Calu3 (cell line): ENCODE data around the gene UFSP2. TPM values are rescaled to one million over a fixed set of nuclear protein-coding genes. Genes with fewer than 3 reads are reported as not detected.

ENCODE experiments used
- BruUV-seq: library from RNA; stranded (reverse); fragments of 400-500 nt; replicated peaks from 2 replicates; lab custom pipeline; 2021; lab: Mats Ljungman, UMichigan
- CTCF ChIA-PET: fragments of 300-600 bp; sonication (Branson Sonifier 250); formaldehyde crosslinking; loops from one replicate; lab custom pipeline; 2022; ENCODE audit warnings: antibody characterized with exemption; lab: Charles Lee
- DNase-seq: peaks from one replicate; pipeline ENCODE4 v3.0.0; 2022
- H3K27ac Mint-ChIP-seq: one replicate; pipeline ENCODE4 v1.8.0; 2022; ENCODE audit warnings: mixed read lengths; ENCODE audit not compliant: unreplicated experiment
- H3K27me3 Mint-ChIP-seq: one replicate; pipeline ENCODE4 v1.8.0; 2022; ENCODE audit warnings: mixed read lengths; ENCODE audit not compliant: unreplicated experiment
- H3K36me3 Mint-ChIP-seq: one replicate; pipeline ENCODE4 v1.8.0; 2022; ENCODE audit warnings: mild to moderate bottlenecking, moderate library complexity, mixed read lengths; ENCODE audit not compliant: insufficient read depth, unreplicated experiment
- H3K4me1 Mint-ChIP-seq: one replicate; pipeline ENCODE4 v1.8.0; 2022; ENCODE audit warnings: mild to moderate bottlenecking, low read depth, mixed read lengths; ENCODE audit not compliant: unreplicated experiment
- H3K4me3 Mint-ChIP-seq: one replicate; pipeline ENCODE4 v1.8.0; 2022; ENCODE audit warnings: mild to moderate bottlenecking, low read depth, moderate library complexity, mixed read lengths; ENCODE audit not compliant: unreplicated experiment
- H3K9me3 Mint-ChIP-seq: one replicate; pipeline ENCODE4 v1.8.0; 2022; ENCODE audit warnings: low read depth, mixed read lengths; ENCODE audit not compliant: unreplicated experiment
- CTCF ChIP-seq: fragments of 200-600 bp; IDR thresholded peaks from one replicate; pipeline ENCODE4 v1.8.0; 2022; ENCODE audit warnings: antibody characterized with exemption; ENCODE audit not compliant: unreplicated experiment
- intact Hi-C: fragments of 100-400 bp; cut with micrococcal nuclease; formaldehyde crosslinking; loops from one replicate; pipeline ENCODE4 v1.10.0; 2022; ENCODE audit not compliant: unreplicated experiment
- total RNA-seq: library from RNA; stranded (reverse); gene quantifications from 2 replicates; pipeline ENCODE4 v1.2.3, GENCODE V29; 2022

The UFSP2 gene
- total RNA-seq, 1 experiment from 2014 or later: 14.8 TPM

- CTCF ChIA-PET: no interaction called here
Measured at GRCh38 chr4:185467991-185468390, 42.2 kb upstream of the UFSP2 start.

GRCh38 chr4:185467101-185467500, 41.3 kb upstream of the UFSP2 start:
- Mint-ChIP-seq H3K27me3 (peaks cover 46% of the 10 kb centered on the region), H3K4me3 (no peak overlapping the region), H3K4me1 (no peaks in the 10 kb centered on the region), H3K27ac (no peak overlapping the region), H3K9me3 (no peaks in the 10 kb centered on the region), H3K36me3 (peaks cover 12% of the 10 kb centered on the region)
- no peak for DNase-seq
- CTCF ChIA-PET: no interaction called here
- no peak for TF ChIP-seq CTCF
- intact Hi-C loops: no loop called here
- BruUV-seq: no TSS peak

More at GRCh38 chr4:185467991-185468390, 42.2 kb upstream of the UFSP2 start:
- Mint-ChIP-seq H3K27me3 (peaks cover 46% of the 10 kb centered on the region), H3K9me3 (no peaks in the 10 kb centered on the region), H3K27ac (no peak overlapping the region), H3K4me1 (no peaks in the 10 kb centered on the region), H3K4me3 (no peak overlapping the region), H3K36me3 (peaks cover 12% of the 10 kb centered on the region)
- TF ChIP-seq CTCF: no peak
- DNase-seq: no peak
- no TSS peak for BruUV-seq
- intact Hi-C loops: no loop called here

- intact Hi-C loops: no loop called here
- H3K27ac Mint-ChIP-seq: no peak overlapping the region
- CTCF ChIA-PET: no interaction called here
- peaks cover 46% of the 10 kb centered on the region for H3K27me3 Mint-ChIP-seq
- no peak for DNase-seq
- no peak overlapping the region for H3K4me3 Mint-ChIP-seq
- H3K36me3 Mint-ChIP-seq: peaks cover 5% of the 10 kb centered on the region
- no peaks in the 10 kb centered on the region for H3K9me3 Mint-ChIP-seq
- no peaks in the 10 kb centered on the region for H3K4me1 Mint-ChIP-seq
- no peak for TF ChIP-seq CTCF
- no TSS peak for BruUV-seq
Measured at GRCh38 chr4:185465707-185466106, 39.9 kb upstream of the UFSP2 start.

GRCh38 chr4:185464887-185465286, 39.1 kb upstream of the UFSP2 start:
- Mint-ChIP-seq H3K4me3 (no peak overlapping the region), H3K36me3 (peaks cover 5% of the 10 kb centered on the region), H3K27ac (no peak overlapping the region), H3K27me3 (peaks cover 42% of the 10 kb centered on the region), H3K9me3 (no peaks in the 10 kb centered on the region), H3K4me1 (no peaks in the 10 kb centered on the region)
- CTCF ChIA-PET: no interaction called here
- intact Hi-C loops: no loop called here
- no TSS peak for BruUV-seq
- no peak for DNase-seq
- TF ChIP-seq CTCF: no peak
